ENCODE data around the gene CYP4B1.

DNA sequence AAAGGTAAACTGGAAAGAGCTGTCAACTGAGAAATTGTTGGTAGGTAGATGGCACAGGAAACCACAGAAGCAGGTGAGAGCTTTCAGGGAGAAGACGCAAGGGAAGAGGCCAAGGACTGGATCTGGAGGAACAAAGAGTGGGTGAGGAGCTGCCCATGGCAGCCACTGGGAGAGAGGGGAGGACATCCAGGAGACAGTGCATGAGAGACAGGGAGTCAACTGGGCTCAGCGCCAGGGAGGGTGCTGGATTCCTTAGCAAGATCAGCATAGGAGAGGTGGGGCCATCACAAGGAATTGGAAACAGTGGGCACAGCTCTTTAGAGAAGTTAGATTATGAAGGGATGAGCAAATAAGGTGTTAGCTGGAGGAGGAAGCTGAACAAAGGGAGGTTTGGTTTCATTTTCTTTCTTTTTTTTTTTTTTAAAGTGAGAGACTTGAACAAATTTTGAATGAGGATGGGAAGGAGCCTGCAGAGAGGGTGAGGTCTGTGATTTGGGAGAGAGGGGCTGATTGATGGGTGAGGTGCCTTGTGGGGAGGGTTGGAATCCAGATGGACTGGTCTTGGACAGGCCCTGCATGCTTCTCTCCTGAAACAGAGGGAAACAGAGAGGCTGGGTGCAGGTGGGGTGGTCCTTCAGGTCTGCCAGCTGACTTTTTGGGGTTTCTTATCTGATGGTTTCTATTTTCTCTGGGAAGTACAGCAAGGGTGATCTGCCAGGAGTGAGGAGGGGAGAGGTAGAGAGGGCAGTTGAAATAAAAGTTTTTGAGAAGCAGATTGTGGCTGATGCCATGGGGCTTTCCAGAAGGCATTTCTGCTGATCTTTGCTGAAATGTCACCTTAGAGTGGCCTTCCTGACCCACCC is 5.4 kb downstream of the CYP4B1 start:
- no peak for TF ChIP-seq EGR1 (IDR thresholded peaks at IDR 0.05)
- TF ChIP-seq, protein P1, sequence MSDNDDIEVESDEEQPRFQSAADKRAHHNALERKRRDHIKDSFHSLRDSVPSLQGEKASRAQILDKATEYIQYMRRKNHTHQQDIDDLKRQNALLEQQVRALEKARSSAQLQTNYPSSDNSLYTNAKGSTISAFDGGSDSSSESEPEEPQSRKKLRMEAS (IDR thresholded peaks at IDR 0.05), result no peak
- no peak for TF ChIP-seq TAF1 (IDR thresholded peaks at IDR 0.05; ENCODE audit: low read depth)
- TF ChIP-seq EP300 (IDR thresholded peaks at IDR 0.05; ENCODE audit: borderline replicate concordance), result no peak
